ENCODE results near the gene LRTM1. TPM values are rescaled to one million over a fixed set of nuclear protein-coding genes. Genes with fewer than 3 reads are reported as not detected.

LRTM1 gene
- total and polyA plus RNA-seq, 2 experiments from 2014 or later, result not detected

- H3K9me2 ChIP-seq (ENCODE audit: insufficient read depth), result peaks cover 4% of the 10 kb centered on the region; the same call in 1 of the 2 replicates
- no peaks in the 10 kb centered on the region for H3K79me2 ChIP-seq (ENCODE audit: insufficient read depth)
- DNase-seq, result no peak
- no peaks in the 10 kb centered on the region for H3K9me3 ChIP-seq (ENCODE audit: low read depth)
- in situ Hi-C loops (cut with MboI), result no loop called here
- no peak overlapping the region for H3K27ac ChIP-seq
- TF ChIP-seq EZH2phosphoT487 (IDR thresholded peaks at IDR 0.05; ENCODE audit: insufficient read depth, low read depth), result no peak
- no peak for TF ChIP-seq EZH2 (IDR thresholded peaks at IDR 0.05; ENCODE audit: insufficient read depth, poor library complexity, severe bottlenecking)
- 87 to 89% methylated on average over 2 of the region's 2 CpGs for WGBS, 2 experiments (ENCODE audit: low coverage in 1 of 2, low lambda C conversion rate in 2 of 2, missing lambda C conversion rate in 2 of 2)
- H3K4me2 ChIP-seq (ENCODE audit: unreplicated experiment), result no peak overlapping the region
- H3K36me3 ChIP-seq (ENCODE audit: low read depth), result no peaks in the 10 kb centered on the region
- H2AFZ ChIP-seq, result no peak overlapping the region
- H3F3A ChIP-seq (ENCODE audit: insufficient read depth), result peaks cover 7% of the 10 kb centered on the region; the same call in 1 of the 2 replicates
- H3K27me3 ChIP-seq (replicated peaks; ENCODE audit: insufficient read depth), result no peaks in the 10 kb centered on the region
- peaks cover 17% of the 10 kb centered on the region for H3K4me1 ChIP-seq (ENCODE audit: insufficient read depth)
- H4K20me1 ChIP-seq (ENCODE audit: insufficient read depth), result no peaks in the 10 kb centered on the region
- H3K9ac ChIP-seq, result no peak overlapping the region
- no peak overlapping the region for H3K4me3 ChIP-seq
Measured at GRCh38 chr3:54909191-54909590, 18.7 kb downstream of the LRTM1 start.

- in situ Hi-C loops (cut with MboI), result no loop called here
- Histone ChIP-seq H3K4me3 (no peak overlapping the region), H3K9ac (no peak overlapping the region), H4K20me1 (ENCODE audit: insufficient read depth) (no peaks in the 10 kb centered on the region), H3K27me3 (replicated peaks; ENCODE audit: insufficient read depth) (no peaks in the 10 kb centered on the region), H3K4me2 (ENCODE audit: unreplicated experiment) (no peak overlapping the region), H3K27ac (no peak overlapping the region), H3K4me1 (ENCODE audit: insufficient read depth) (peaks cover 20% of the 10 kb centered on the region), H2AFZ (no peak overlapping the region), H3F3A (ENCODE audit: insufficient read depth) (peaks cover 13% of the 10 kb centered on the region; the same call in 1 of the 2 replicates), H3K36me3 (ENCODE audit: low read depth) (no peaks in the 10 kb centered on the region), H3K79me2 (ENCODE audit: insufficient read depth) (no peaks in the 10 kb centered on the region), H3K9me2 (ENCODE audit: insufficient read depth) (peaks cover 4% of the 10 kb centered on the region; the same call in 1 of the 2 replicates), H3K9me3 (ENCODE audit: low read depth) (no peaks in the 10 kb centered on the region)
- no peak for DNase-seq
- 97 to 98% methylated on average over 2 of the region's 2 CpGs for WGBS, 2 experiments (ENCODE audit: low coverage in 1 of 2, low lambda C conversion rate in 2 of 2, missing lambda C conversion rate in 2 of 2)
- TF ChIP-seq EZH2 (IDR thresholded peaks at IDR 0.05; ENCODE audit: insufficient read depth, poor library complexity, severe bottlenecking) (no peak), EZH2phosphoT487 (IDR thresholded peaks at IDR 0.05; ENCODE audit: insufficient read depth, low read depth) (no peak)
Measured at GRCh38 chr3:54906763-54907162, 21.1 kb downstream of the LRTM1 start.

- H3K4me3 ChIP-seq, result no peak overlapping the region
- H3K4me1 ChIP-seq (ENCODE audit: insufficient read depth), result peaks cover 28% of the 10 kb centered on the region
- in situ Hi-C loops (cut with MboI), result no loop called here
- H3K4me2 ChIP-seq (ENCODE audit: unreplicated experiment), result peak overlapping the region; percentile 44
- H3F3A ChIP-seq (ENCODE audit: insufficient read depth), result peaks cover 20% of the 10 kb centered on the region
- H4K20me1 ChIP-seq (ENCODE audit: insufficient read depth), result no peaks in the 10 kb centered on the region
- H3K27ac ChIP-seq, result no peak overlapping the region
- H3K9ac ChIP-seq, result no peak overlapping the region
- no peaks in the 10 kb centered on the region for H3K9me3 ChIP-seq (ENCODE audit: low read depth)
- 84 to 93% methylated on average over 3 of the region's 3 CpGs for WGBS, 2 experiments (ENCODE audit: low coverage in 1 of 2, low lambda C conversion rate in 2 of 2, missing lambda C conversion rate in 2 of 2)
- no peaks in the 10 kb centered on the region for H3K36me3 ChIP-seq (ENCODE audit: low read depth)
- peaks cover 4% of the 10 kb centered on the region; the same call in 1 of the 2 replicates for H3K9me2 ChIP-seq (ENCODE audit: insufficient read depth)
- H2AFZ ChIP-seq, result no peak overlapping the region
- H3K79me2 ChIP-seq (ENCODE audit: insufficient read depth), result no peaks in the 10 kb centered on the region
- no peak for DNase-seq
- H3K27me3 ChIP-seq (replicated peaks; ENCODE audit: insufficient read depth), result no peaks in the 10 kb centered on the region
- TF ChIP-seq EZH2phosphoT487 (IDR thresholded peaks at IDR 0.05; ENCODE audit: insufficient read depth, low read depth), result no peak
- no peak for TF ChIP-seq EZH2 (IDR thresholded peaks at IDR 0.05; ENCODE audit: insufficient read depth, poor library complexity, severe bottlenecking)
Measured at GRCh38 chr3:54905920-54906319, 21.9 kb downstream of the LRTM1 start.

GRCh38 chr3:54905261-54905888 is 22.5 kb downstream of the LRTM1 start:
- peak; percentile 67 for DNase-seq
- H3K27ac ChIP-seq, result no peak overlapping the region
- WGBS, 2 experiments (ENCODE audit: low coverage in 1 of 2, low lambda C conversion rate in 2 of 2, missing lambda C conversion rate in 2 of 2), result 36 to 47% methylated on average over 2 of the region's 2 CpGs

More at GRCh38 chr3:54905261-54905888, 22.5 kb downstream of the LRTM1 start:
- no peak for TF ChIP-seq EZH2 (IDR thresholded peaks at IDR 0.05; ENCODE audit: insufficient read depth, poor library complexity, severe bottlenecking)
- no peak for TF ChIP-seq EZH2phosphoT487 (IDR thresholded peaks at IDR 0.05; ENCODE audit: insufficient read depth, low read depth)
- Histone ChIP-seq H3K9ac (no peak overlapping the region), H3K36me3 (ENCODE audit: low read depth) (no peaks in the 10 kb centered on the region), H3K79me2 (ENCODE audit: insufficient read depth) (no peaks in the 10 kb centered on the region), H2AFZ (no peak overlapping the region), H3K9me2 (ENCODE audit: insufficient read depth) (no peaks in the 10 kb centered on the region), H3K4me3 (peak overlapping the region; percentile 6; the same call in 1 of the 2 replicates), H3K4me1 (ENCODE audit: insufficient read depth) (peaks cover 31% of the 10 kb centered on the region), H3F3A (ENCODE audit: insufficient read depth) (peaks cover 23% of the 10 kb centered on the region), H4K20me1 (ENCODE audit: insufficient read depth) (no peaks in the 10 kb centered on the region), H3K4me2 (ENCODE audit: unreplicated experiment) (peak overlapping the region; percentile 44), H3K9me3 (ENCODE audit: low read depth) (no peaks in the 10 kb centered on the region), H3K27me3 (replicated peaks; ENCODE audit: insufficient read depth) (no peaks in the 10 kb centered on the region)
- in situ Hi-C loops (cut with MboI), result no loop called here
